K562 (cell line): ENCODE data around the gene ITGA3. TPM values are rescaled to one million over a fixed set of nuclear protein-coding genes. Genes with fewer than 3 reads are reported as not detected.
A peak's percentile ranks its signal among the peaks of the same experiment; 100 is the strongest.

ENCODE experiments used
- CBX3 ChIP-seq, 2 experiments: IDR thresholded peaks; 1 replicate in 1 of 2; 2 replicates in 1 of 2; pipeline ENCODE4 v1.6.1; 2012; ENCODE audit warnings: inconsistent platforms in 2 of 2, low read length in 2 of 2, borderline replicate concordance in 1 of 2, control low read depth in 1 of 2
- ELF1 ChIP-seq: fragments of 200-800 bp; sonication (Bioruptor generic); IDR thresholded peaks from 2 replicates; pipeline ENCODE4 v1.6.1; 2016; ENCODE audit warnings: missing genetic modification characterization, missing compliant biosample characterization
- KDM1A ChIP-seq, 2 experiments: fragments of 450-650 bp; IDR thresholded peaks; 2 replicates each; pipeline ENCODE4 v1.6.1; 2016; ENCODE audit warnings: mild to moderate bottlenecking in 2 of 2
- RCOR1 ChIP-seq, 2 experiments: IDR thresholded peaks; 2 replicates each; pipeline ENCODE4 v1.6.1; 2012; ENCODE audit warnings: low read depth in 2 of 2, low read length in 2 of 2, borderline replicate concordance in 1 of 2, improper control_type of control experiment in 1 of 2
- XRCC4 ChIP-seq: IDR thresholded peaks from one replicate; pipeline ENCODE4 v1.6.1; 2011; ENCODE audit not compliant: insufficient read depth, insufficient read length; ENCODE audit errors: extremely low read depth
- ZNF174 ChIP-seq: fragments of 250-450 bp; sonication (Bioruptor Pico); IDR thresholded peaks from 2 replicates; pipeline ENCODE4 v1.4.0; 2020; ENCODE audit warnings: mild to moderate bottlenecking
- ZNF316 ChIP-seq: fragments of 450-650 bp; IDR thresholded peaks from 2 replicates; pipeline ENCODE4 v1.6.1; 2016
- polyA plus RNA-seq, 8 experiments: library from polyadenylated mRNA; depleted of rRNA in 4 of 8; stranded (reverse) in 5 of 8; unstranded in 3 of 8; fragments of >200 nt; fragmentation: Nextera tagmentation in 2 of 8; fragmentation: Illumina TruSeq in 1 of 8; extraction: Ambion mirVana in 2 of 8; extraction: Trizol in 1 of 8; gene quantifications; 2 replicates each; pipeline versions ENCODE4 v1.2.1 to v1.2.3, GENCODE V29; 2011 to 2014; ENCODE audit warnings: inconsistent platforms in 1 of 8, missing spikeins in 1 of 8
- total RNA-seq, 7 experiments: library from RNA; depleted of rRNA in 6 of 7; stranded (reverse); fragments of >200 nt in 6 of 7; fragmentation: Illumina TruSeq in 2 of 7; extraction: Trizol in 2 of 7; gene quantifications; 2 replicates each; pipeline versions ENCODE4 v1.2.1 to v1.2.3, GENCODE V29; 2011 to 2021; ENCODE audit warnings: low replicate concordance in 1 of 7
- TF ChIP-seq, protein P1 (sequence below): fragments of 250-450 bp; sonication (Bioruptor Pico); IDR thresholded peaks from 2 replicates; pipeline ENCODE4 v1.4.0; 2020; ENCODE audit warnings: mild to moderate bottlenecking, moderate library complexity, borderline replicate concordance
- TF ChIP-seq, protein P2 (sequence below): sonication (generic); formaldehyde crosslinking; IDR thresholded peaks from 2 replicates; pipeline ENCODE4 v1.8.1; 2022; ENCODE audit warnings: missing genetic modification reagents
- TF ChIP-seq, protein P3 (sequence below): fragments of 200-800 bp; sonication (Bioruptor generic); IDR thresholded peaks from 2 replicates; pipeline ENCODE4 v1.6.1; 2017; ENCODE audit warnings: missing genetic modification characterization, missing compliant biosample characterization

The ITGA3 gene
- total and polyA plus RNA-seq, 9 of the 15 experiments (the other 6 are each of a cell fraction or from before 2014, with no cell fraction given): 0.03 to 0.75 (median 0.14) TPM; not detected in 2

DNA sequence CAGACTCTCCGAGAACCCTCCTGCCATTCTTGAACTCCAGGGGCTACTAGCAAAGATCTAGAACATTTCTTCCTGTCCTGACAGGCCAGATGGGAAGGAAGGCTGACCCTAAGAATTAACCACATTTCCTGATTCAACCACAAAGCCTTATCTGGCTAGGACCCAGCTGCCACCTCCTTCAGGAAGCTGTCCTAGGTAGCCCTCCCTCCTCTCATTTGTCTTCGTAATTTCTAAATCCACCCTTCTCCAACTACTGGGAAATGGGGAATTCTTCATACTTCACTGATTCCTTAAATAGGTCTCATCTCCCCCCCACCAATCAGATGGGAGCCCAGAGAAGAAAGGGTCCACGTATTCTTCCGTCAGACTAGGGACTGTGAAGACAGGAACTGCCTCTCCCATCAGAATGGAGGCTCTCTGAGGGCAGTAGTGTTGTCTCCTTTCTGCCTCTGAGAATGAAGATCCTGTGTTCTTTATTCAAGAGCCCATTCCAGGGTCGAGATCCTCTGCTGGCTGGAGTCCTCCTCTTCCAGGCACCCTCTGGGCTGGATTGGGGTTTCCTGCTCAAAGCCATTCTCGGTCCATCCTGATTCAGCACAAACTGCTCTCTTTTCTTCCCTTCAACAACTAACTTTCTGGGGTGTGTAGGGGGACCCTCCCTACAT is 71.9 kb downstream of the ITGA3 start (continued):
- TF ChIP-seq, protein P1, sequence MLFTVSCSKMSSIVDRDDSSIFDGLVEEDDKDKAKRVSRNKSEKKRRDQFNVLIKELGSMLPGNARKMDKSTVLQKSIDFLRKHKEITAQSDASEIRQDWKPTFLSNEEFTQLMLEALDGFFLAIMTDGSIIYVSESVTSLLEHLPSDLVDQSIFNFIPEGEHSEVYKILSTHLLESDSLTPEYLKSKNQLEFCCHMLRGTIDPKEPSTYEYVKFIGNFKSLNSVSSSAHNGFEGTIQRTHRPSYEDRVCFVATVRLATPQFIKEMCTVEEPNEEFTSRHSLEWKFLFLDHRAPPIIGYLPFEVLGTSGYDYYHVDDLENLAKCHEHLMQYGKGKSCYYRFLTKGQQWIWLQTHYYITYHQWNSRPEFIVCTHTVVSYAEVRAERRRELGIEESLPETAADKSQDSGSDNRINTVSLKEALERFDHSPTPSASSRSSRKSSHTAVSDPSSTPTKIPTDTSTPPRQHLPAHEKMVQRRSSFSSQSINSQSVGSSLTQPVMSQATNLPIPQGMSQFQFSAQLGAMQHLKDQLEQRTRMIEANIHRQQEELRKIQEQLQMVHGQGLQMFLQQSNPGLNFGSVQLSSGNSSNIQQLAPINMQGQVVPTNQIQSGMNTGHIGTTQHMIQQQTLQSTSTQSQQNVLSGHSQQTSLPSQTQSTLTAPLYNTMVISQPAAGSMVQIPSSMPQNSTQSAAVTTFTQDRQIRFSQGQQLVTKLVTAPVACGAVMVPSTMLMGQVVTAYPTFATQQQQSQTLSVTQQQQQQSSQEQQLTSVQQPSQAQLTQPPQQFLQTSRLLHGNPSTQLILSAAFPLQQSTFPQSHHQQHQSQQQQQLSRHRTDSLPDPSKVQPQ (CRISPR knock-in tag): no peak
- TF ChIP-seq, protein P2, sequence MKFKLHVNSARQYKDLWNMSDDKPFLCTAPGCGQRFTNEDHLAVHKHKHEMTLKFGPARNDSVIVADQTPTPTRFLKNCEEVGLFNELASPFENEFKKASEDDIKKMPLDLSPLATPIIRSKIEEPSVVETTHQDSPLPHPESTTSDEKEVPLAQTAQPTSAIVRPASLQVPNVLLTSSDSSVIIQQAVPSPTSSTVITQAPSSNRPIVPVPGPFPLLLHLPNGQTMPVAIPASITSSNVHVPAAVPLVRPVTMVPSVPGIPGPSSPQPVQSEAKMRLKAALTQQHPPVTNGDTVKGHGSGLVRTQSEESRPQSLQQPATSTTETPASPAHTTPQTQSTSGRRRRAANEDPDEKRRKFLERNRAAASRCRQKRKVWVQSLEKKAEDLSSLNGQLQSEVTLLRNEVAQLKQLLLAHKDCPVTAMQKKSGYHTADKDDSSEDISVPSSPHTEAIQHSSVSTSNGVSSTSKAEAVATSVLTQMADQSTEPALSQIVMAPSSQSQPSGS (CRISPR knock-in tag): no peak
- peak; percentile 61; the same call in 1 of the 2 replicates for TF ChIP-seq ELF1 (tag)
- TF ChIP-seq, protein P3, sequence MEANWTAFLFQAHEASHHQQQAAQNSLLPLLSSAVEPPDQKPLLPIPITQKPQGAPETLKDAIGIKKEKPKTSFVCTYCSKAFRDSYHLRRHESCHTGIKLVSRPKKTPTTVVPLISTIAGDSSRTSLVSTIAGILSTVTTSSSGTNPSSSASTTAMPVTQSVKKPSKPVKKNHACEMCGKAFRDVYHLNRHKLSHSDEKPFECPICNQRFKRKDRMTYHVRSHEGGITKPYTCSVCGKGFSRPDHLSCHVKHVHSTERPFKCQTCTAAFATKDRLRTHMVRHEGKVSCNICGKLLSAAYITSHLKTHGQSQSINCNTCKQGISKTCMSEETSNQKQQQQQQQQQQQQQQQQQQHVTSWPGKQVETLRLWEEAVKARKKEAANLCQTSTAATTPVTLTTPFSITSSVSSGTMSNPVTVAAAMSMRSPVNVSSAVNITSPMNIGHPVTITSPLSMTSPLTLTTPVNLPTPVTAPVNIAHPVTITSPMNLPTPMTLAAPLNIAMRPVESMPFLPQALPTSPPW: peak; percentile 40
- TF ChIP-seq RCOR1 (IDR thresholded peaks at IDR 0.05; ENCODE audit: borderline replicate concordance in 1 of 2, low read depth in 2 of 2, low read length in 2 of 2): peak in 1 of 2 experiments; percentile 15; a peak in 1 of 4 replicates
- TF ChIP-seq XRCC4: no peak
- TF ChIP-seq ZNF316: peak; percentile 70
- TF ChIP-seq ZNF174 (CRISPR knock-in tag): no peak
- 0 out of 4 replicates have a peak, but pooled peaks of 1 of the 2 experiments have one; percentile 26 for TF ChIP-seq KDM1A (IDR thresholded peaks at IDR 0.05)
- TF ChIP-seq CBX3 (IDR thresholded peaks at IDR 0.05; ENCODE audit: borderline replicate concordance in 1 of 2, low read length in 2 of 2): 0 out of 3 replicates have a peak, but pooled peaks of 1 of the 2 experiments have one; percentile 15
- TF ChIP-seq, all 486 proteins: peak for 15
